Measurements from ENCODE around the gene RAI1.

The RAI1 gene

DNA sequence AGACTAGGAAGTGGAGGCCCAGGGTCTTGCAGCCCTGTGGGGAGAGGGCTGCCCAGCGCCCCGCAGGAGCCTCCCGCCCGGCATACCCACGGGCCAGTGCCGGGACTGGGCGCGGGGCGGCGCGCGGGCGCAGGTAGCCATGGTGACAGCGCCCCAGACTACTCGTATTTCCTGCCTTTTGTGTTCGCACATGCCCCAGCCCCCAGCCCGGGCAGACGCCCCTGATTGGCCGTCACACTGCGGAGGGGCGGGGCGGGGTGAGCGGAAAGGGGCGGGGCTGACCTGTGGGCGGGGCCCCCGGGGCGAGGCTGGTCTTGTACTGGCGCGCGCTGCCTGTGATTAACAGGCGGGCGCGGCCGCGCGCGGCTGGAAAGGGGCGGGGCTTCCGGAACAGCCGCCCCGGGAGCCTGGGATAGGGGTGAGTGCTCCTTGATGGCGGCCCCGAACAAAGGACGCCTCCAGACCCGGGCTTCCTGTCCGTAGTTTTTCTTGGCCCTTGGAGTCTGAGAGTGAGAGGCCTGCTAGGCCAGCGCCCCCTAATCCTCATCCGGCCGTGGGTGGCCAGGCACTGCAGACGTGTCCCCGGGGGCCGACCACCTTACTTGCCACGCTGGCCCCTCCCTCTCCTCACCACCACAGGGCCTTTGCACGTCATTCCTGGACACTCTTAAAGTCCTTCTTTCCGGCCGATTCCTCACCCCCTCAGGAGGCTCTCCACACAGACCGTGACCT, 71.0 kb downstream of the RAI1 start:
- no peak overlapping the region for H3K23ac ChIP-seq (ENCODE audit: low read length in 2 of 2)
- H3K4me3 ChIP-seq (ENCODE audit: insufficient read depth in 1 of 2, low read depth in 1 of 2, low read length in 2 of 2) = peak overlapping the region; percentile 46 to 83
- peak; percentile 95 for DNase-seq
- no peaks in the 10 kb centered on the region for H3K9me3 ChIP-seq (ENCODE audit: control insufficient read depth, low read length)
- peak overlapping the region; percentile 27 for H2BK120ac ChIP-seq (ENCODE audit: low read depth, low read length)
- H3K27ac ChIP-seq (ENCODE audit: low read length, poor library complexity, severe bottlenecking) = no peak overlapping the region
- H3K4me1 ChIP-seq (ENCODE audit: control insufficient read depth, insufficient read depth, low read depth, low read length) = peaks cover 28% of the 10 kb centered on the region
- peak overlapping the region; percentile 59 to 86 for H3K18ac ChIP-seq (ENCODE audit: low read depth in 1 of 2, low read length in 2 of 2)
- peak overlapping the region; percentile 51 to 61 for H2BK12ac ChIP-seq (ENCODE audit: low read length in 2 of 2)
- peak overlapping the region in 1 of 2 experiments; percentile 91 for H3K14ac ChIP-seq (ENCODE audit: low read length in 2 of 2)
- no peak overlapping the region for H2BK5ac ChIP-seq (ENCODE audit: low read depth, low read length, poor library complexity, severe bottlenecking)
- peak overlapping the region; percentile 89 for H3K9ac ChIP-seq (ENCODE audit: low read length)
- peak overlapping the region; percentile 66 for H3K4me2 ChIP-seq (ENCODE audit: low read length, poor library complexity, severe bottlenecking)
- 17% methylated on average over 46 of the region's 57 CpGs for WGBS
- no peaks in the 10 kb centered on the region for H3K27me3 ChIP-seq (ENCODE audit: control insufficient read depth in 1 of 2, insufficient read depth in 1 of 2, low read length in 2 of 2)
- H3K79me1 ChIP-seq (replicated peaks; ENCODE audit: low read length, poor library complexity, severe bottlenecking) = peaks cover 54% of the 10 kb centered on the region
- H3K4ac ChIP-seq (ENCODE audit: low read depth in 1 of 2, low read length in 2 of 2) = peak overlapping the region; percentile 50 to 87
- no peak overlapping the region for H2AFZ ChIP-seq (ENCODE audit: low read depth, low read length)
- H2BK15ac ChIP-seq (ENCODE audit: low read depth, poor library complexity, severe bottlenecking) = peak overlapping the region; percentile 66
- peak overlapping the region; percentile 87 for H4K8ac ChIP-seq (ENCODE audit: low read length)
- H4K91ac ChIP-seq (ENCODE audit: low read length) = peak overlapping the region; percentile 71
- peak overlapping the region; percentile 85 for H2AK5ac ChIP-seq (ENCODE audit: low read length, severe bottlenecking)
- H3K36me3 ChIP-seq (ENCODE audit: control insufficient read depth in 1 of 2, insufficient read depth in 2 of 2, low read depth in 1 of 2, low read length in 2 of 2) = peaks cover 0 to 26% of the 10 kb centered on the region in 2 experiments

DNA sequence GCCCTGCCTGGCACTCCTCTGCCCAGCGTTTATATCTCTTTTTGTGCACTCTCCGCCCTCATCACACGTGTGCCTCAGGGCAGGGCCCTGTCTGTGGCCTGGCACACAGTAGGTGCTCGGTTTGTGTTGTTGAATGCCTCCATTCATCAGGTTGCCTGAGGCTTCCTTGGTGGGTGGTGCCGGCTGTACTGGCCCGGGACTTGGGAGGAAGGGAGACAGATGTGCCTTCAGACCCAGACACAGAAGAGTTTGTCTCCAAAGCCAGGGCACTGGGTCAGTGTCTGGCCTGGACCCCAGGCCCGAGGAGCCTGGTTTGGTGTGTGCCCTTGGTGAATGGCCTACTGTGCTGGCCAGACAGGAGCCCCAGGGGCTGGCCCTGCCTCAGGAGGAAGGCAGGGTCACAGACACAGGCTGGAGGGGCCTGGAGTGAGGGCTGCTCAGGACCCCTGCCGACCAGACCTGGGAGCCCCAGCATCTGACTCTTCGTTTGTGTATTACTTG, 71.6 kb downstream of the RAI1 start:
- Histone ChIP-seq H3K4me3 (ENCODE audit: insufficient read depth in 1 of 2, low read depth in 1 of 2, low read length in 2 of 2) (peak overlapping the region; percentile 21 to 83), H3K9me3 (ENCODE audit: control insufficient read depth, low read length) (no peaks in the 10 kb centered on the region), H3K23ac (ENCODE audit: low read length in 2 of 2) (no peak overlapping the region), H3K4ac (ENCODE audit: low read depth in 1 of 2, low read length in 2 of 2) (peak overlapping the region; percentile 50 to 75), H3K27ac (ENCODE audit: low read length, poor library complexity, severe bottlenecking) (no peak overlapping the region), H3K18ac (ENCODE audit: low read depth in 1 of 2, low read length in 2 of 2) (peak overlapping the region; percentile 25 to 86), H3K14ac (ENCODE audit: low read length in 2 of 2) (peak overlapping the region in 1 of 2 experiments; percentile 91), H3K27me3 (ENCODE audit: control insufficient read depth in 1 of 2, insufficient read depth in 1 of 2, low read length in 2 of 2) (no peaks in the 10 kb centered on the region), H3K4me1 (ENCODE audit: control insufficient read depth, insufficient read depth, low read depth, low read length) (peaks cover 24% of the 10 kb centered on the region), H3K9ac (ENCODE audit: low read length) (peak overlapping the region; percentile 89), H2AFZ (ENCODE audit: low read depth, low read length) (no peak overlapping the region), H3K79me1 (replicated peaks; ENCODE audit: low read length, poor library complexity, severe bottlenecking) (peaks cover 52% of the 10 kb centered on the region), H3K4me2 (ENCODE audit: low read length, poor library complexity, severe bottlenecking) (peak overlapping the region; percentile 38), H4K91ac (ENCODE audit: low read length) (peak overlapping the region; percentile 71), H2BK5ac (ENCODE audit: low read depth, low read length, poor library complexity, severe bottlenecking) (no peak overlapping the region), H3K36me3 (ENCODE audit: control insufficient read depth in 1 of 2, insufficient read depth in 2 of 2, low read depth in 1 of 2, low read length in 2 of 2) (peaks cover 0 to 27% of the 10 kb centered on the region in 2 experiments), H2BK120ac (ENCODE audit: low read depth, low read length) (peak overlapping the region; percentile 27), H2BK15ac (ENCODE audit: low read depth, poor library complexity, severe bottlenecking) (peak overlapping the region; percentile 66), H4K8ac (ENCODE audit: low read length) (peak overlapping the region; percentile 87), H2AK5ac (ENCODE audit: low read length, severe bottlenecking) (peak overlapping the region; percentile 85), H2BK12ac (ENCODE audit: low read length in 2 of 2) (peak overlapping the region; percentile 51 to 61)
- peak; percentile 31 for DNase-seq
- 69% methylated on average over 8 of the region's 9 CpGs for WGBS

DNA sequence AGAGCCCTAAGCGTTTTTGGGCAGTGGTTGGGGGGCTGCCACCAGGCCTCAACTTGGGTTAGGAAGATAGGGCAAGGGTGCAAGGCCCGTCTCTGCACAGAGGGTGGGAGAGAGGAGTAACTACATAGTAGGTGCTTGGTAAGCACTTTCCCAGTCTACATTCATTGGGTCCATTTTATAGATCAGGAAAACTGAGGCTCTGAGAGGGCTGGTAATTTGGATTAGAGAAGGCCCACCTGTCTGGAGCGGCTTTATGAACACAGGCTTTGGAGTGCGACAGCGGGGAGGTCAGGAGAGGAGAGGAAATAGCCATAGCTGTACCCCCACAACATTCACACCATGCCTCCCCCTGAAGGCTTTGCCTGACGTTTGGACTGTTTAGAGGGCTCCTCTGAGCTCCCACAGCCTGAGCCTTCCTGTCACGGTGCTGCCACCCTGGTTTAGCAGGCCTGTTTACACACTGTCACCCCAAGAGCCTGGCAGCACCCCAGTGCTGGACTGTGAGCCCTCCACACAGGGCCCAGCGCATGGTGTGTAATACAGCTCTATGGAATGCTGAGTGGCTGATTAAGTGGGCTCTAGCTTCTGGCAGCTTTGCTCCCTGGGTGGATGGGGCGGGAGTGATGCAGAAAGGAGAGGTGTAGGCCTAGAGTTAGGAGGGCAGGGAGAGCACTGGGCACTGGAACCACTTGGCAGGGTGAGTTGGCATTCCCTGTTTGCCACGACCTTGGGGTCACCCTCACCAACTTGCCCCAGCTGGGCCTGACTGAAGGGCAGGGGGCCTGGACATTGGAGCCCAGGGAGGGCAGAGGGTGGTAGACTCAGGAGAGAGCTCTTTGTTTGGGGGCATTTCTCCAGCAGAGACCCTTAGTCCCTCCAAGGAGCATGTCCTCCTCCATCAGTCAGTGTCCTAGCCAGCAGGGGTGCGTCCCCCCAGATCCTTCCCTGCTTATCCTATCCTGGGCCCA, 73.7 kb downstream of the RAI1 start:
- Histone ChIP-seq H3K4ac (ENCODE audit: low read depth in 1 of 2, low read length in 2 of 2) (peak overlapping the region in 1 of 2 experiments; percentile 12), H4K91ac (ENCODE audit: low read length) (no peak overlapping the region), H3K9ac (ENCODE audit: low read length) (no peak overlapping the region), H2BK12ac (ENCODE audit: low read length in 2 of 2) (peak overlapping the region in 1 of 2 experiments; percentile 26), H3K27me3 (ENCODE audit: control insufficient read depth in 1 of 2, insufficient read depth in 1 of 2, low read length in 2 of 2) (no peaks in the 10 kb centered on the region), H3K36me3 (ENCODE audit: control insufficient read depth in 1 of 2, insufficient read depth in 2 of 2, low read depth in 1 of 2, low read length in 2 of 2) (peaks cover 7 to 29% of the 10 kb centered on the region in 2 experiments), H2BK5ac (ENCODE audit: low read depth, low read length, poor library complexity, severe bottlenecking) (no peak overlapping the region), H4K8ac (ENCODE audit: low read length) (no peak overlapping the region), H2AK5ac (ENCODE audit: low read length, severe bottlenecking) (no peak overlapping the region), H3K9me3 (ENCODE audit: control insufficient read depth, low read length) (no peaks in the 10 kb centered on the region), H3K4me2 (ENCODE audit: low read length, poor library complexity, severe bottlenecking) (no peak overlapping the region), H2BK15ac (ENCODE audit: low read depth, poor library complexity, severe bottlenecking) (no peak overlapping the region), H3K14ac (ENCODE audit: low read length in 2 of 2) (no peak overlapping the region), H3K23ac (ENCODE audit: low read length in 2 of 2) (peak overlapping the region in 1 of 2 experiments; percentile 63), H3K27ac (ENCODE audit: low read length, poor library complexity, severe bottlenecking) (no peak overlapping the region), H2BK120ac (ENCODE audit: low read depth, low read length) (no peak overlapping the region), H3K4me3 (ENCODE audit: insufficient read depth in 1 of 2, low read depth in 1 of 2, low read length in 2 of 2) (no peak overlapping the region), H3K18ac (ENCODE audit: low read depth in 1 of 2, low read length in 2 of 2) (no peak overlapping the region), H3K4me1 (ENCODE audit: control insufficient read depth, insufficient read depth, low read depth, low read length) (peaks cover 17% of the 10 kb centered on the region), H2AFZ (ENCODE audit: low read depth, low read length) (no peak overlapping the region), H3K79me1 (replicated peaks; ENCODE audit: low read length, poor library complexity, severe bottlenecking) (peaks cover 58% of the 10 kb centered on the region)
- WGBS = 99% methylated on average over 11 of the region's 11 CpGs
- DNase-seq = no peak
